ENCODE measurements around the gene AGAP1. TPM values are rescaled to one million over a fixed set of nuclear protein-coding genes. Genes with fewer than 3 reads are reported as not detected.

Gene AGAP1
- 10 to 100 TPM; 23.4 to 46.5 (median 29.3) TPM for total RNA-seq

DNA sequence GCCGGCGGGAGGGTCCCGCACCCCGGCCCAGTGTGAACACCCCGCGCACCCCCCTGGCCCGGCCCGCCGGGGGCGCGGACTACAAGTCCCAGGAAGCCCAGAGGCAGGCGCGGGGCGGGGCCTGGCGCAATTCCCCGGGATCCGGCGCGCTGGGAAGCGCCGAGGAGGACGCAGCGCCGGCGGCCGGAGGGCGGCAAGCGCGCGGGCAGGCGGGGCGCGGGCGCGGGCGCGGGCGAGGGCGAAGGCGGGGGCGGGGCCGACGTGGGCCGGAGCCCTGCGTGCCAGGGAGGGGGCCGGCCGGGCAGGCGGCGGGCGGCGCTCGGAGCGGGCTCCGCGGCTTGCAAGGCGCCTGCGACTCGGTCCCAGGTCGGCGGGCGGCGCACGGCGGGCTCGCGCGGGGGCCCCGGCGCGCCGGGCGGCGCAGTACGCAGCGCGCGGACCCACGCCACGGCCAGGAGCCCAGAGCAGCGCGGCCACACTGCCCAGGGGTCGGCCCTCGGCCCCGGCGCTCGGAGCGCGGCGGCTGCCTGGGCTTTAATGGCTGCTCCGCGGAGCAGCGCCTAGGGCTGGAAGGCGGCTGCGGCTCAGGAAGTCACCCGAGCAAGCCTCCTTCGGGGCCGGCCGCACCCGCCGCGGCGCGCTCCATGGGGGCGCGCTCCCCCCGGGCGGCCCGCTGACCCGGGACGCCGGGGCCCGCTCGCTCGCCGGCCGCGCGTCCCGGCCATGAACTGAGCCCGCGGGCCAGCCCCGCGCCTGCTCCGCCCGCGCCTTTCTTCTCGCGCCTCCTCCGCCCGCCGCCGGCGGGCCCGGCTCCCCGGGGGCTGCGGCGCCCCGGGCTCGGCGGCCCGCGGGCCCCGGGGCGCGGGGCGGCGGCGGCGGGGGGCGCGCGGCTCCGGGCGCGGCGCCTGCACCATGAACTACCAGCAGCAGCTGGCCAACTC lies at the start of gene AGAP1:
AGAP1 (plus strand) TSS at position 269 of the 941 bp plus-strand sequence.
- 0% methylated on average over 17 to 35 of the region's 156 CpGs for WGBS, 2 donors
- no peak for TF ChIP-seq CTCF (IDR thresholded peaks at IDR 0.05)
- TF ChIP-seq POLR2A (IDR thresholded peaks at IDR 0.05), result peak in 1 of 2 donors; percentile 65
- Histone ChIP-seq H3K27ac (peak within 1 kb of the TSS; percentile 38 to 84 (median 70)), H3K4me3 (replicated peaks in 1 of 3) (peak within 1 kb of the TSS; percentile 38 to 64 (median 55)), H3K27me3 (no peaks in the 10 kb centered on the region), H3K4me1 (peaks cover 16 to 19% of the 10 kb centered on the region in 2 donors), H3K9me3 (no peaks in the 10 kb centered on the region), H3K36me3 (no peaks in the 10 kb centered on the region)
- intact Hi-C loops (cut with DNase I), result no loop called here
- peak; percentile 91 to 92 for DNase-seq

- intact Hi-C loops (cut with DNase I), result no loop called here
- no peaks in the 10 kb centered on the region for H3K4me1 ChIP-seq
- H3K4me3 ChIP-seq (replicated peaks in 1 of 3), result no peak overlapping the region
- no peak overlapping the region for H3K27ac ChIP-seq
- TF ChIP-seq CTCF (IDR thresholded peaks at IDR 0.05), result no peak
- TF ChIP-seq POLR2A (IDR thresholded peaks at IDR 0.05), result no peak
- H3K27me3 ChIP-seq, result no peaks in the 10 kb centered on the region
- 89 to 96% methylated on average over 7 of the region's 7 CpGs for WGBS, 2 donors
- no peaks in the 10 kb centered on the region for H3K9me3 ChIP-seq
- DNase-seq, result no peak
- no peaks in the 10 kb centered on the region for H3K36me3 ChIP-seq
These were observed 49.7 kb upstream of the AGAP1 start for GRCh38 chr2:235444101-235444597.

- H3K4me3 ChIP-seq (replicated peaks in 1 of 3), result no peak overlapping the region
- no peaks in the 10 kb centered on the region for H3K36me3 ChIP-seq
- TF ChIP-seq CTCF (IDR thresholded peaks at IDR 0.05), result no peak
- TF ChIP-seq POLR2A (IDR thresholded peaks at IDR 0.05), result no peak
- no peak overlapping the region for H3K27ac ChIP-seq
- no peaks in the 10 kb centered on the region for H3K27me3 ChIP-seq
- no peak for DNase-seq
- 70 to 75% methylated on average over 5 to 6 of the region's 6 CpGs for WGBS, 2 donors
- intact Hi-C loops (cut with DNase I), result no loop called here
- no peaks in the 10 kb centered on the region for H3K4me1 ChIP-seq
- no peaks in the 10 kb centered on the region for H3K9me3 ChIP-seq
These were observed 48.7 kb upstream of the AGAP1 start for GRCh38 chr2:235445116-235445515.

DNA sequence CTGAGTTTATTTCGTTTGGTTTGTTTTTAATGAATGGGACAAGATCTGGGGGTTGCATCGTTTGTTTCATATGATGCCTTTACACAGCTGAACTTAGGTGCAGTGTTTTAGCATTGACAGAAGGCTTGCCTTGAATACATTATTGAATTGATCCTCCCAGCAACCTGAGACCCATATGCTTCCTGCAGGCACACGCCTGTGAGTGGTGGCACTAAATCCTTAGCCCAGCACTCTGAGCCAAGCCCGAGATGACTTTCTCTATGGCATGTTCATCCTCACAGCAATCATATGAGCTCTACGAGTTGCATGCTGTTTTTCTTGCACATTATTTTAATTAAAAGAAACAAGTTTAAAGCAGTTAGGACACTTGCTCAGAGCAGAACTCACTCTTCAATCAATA lies 47.8 kb upstream of the AGAP1 start:
- 85 to 89% methylated on average over 5 of the region's 5 CpGs for WGBS, 2 donors
- no peaks in the 10 kb centered on the region for H3K36me3 ChIP-seq
- no peak for TF ChIP-seq CTCF (IDR thresholded peaks at IDR 0.05)
- TF ChIP-seq POLR2A (IDR thresholded peaks at IDR 0.05), result no peak
- no peaks in the 10 kb centered on the region for H3K27me3 ChIP-seq
- no peak overlapping the region for H3K27ac ChIP-seq
- intact Hi-C loops (cut with DNase I), result no loop called here
- no peak for DNase-seq
- no peaks in the 10 kb centered on the region for H3K4me1 ChIP-seq
- no peaks in the 10 kb centered on the region for H3K9me3 ChIP-seq
- no peak overlapping the region for H3K4me3 ChIP-seq (replicated peaks in 1 of 3)

DNA sequence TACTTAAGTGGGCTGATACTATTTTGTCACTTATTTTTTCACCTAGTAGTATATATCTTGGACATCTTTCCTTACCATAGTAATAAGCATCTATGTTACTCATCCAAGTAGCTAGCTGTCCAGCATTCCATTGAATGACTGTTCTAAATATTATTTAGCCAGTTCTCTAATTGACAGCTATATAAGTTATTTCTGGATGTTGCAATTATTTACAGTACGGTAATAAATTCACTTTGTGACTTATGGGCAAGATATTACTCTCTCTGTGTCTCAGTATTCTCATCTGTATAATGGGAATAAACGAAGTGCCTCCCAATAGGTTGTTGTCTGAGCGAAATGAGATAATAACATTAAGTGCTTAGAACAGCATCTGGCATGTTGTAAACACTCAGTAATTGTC lies 46.6 kb upstream of the AGAP1 start:
- DNase-seq, result no peak
- Histone ChIP-seq H3K9me3 (no peaks in the 10 kb centered on the region), H3K27ac (no peak overlapping the region), H3K36me3 (no peaks in the 10 kb centered on the region), H3K27me3 (no peaks in the 10 kb centered on the region), H3K4me3 (replicated peaks in 1 of 3) (no peak overlapping the region), H3K4me1 (no peaks in the 10 kb centered on the region)
- WGBS, 2 donors, result 96% methylated on average over 3 of the region's 3 CpGs
- intact Hi-C loops (cut with DNase I), result no loop called here
- no peak for TF ChIP-seq CTCF (IDR thresholded peaks at IDR 0.05)
- no peak for TF ChIP-seq POLR2A (IDR thresholded peaks at IDR 0.05)

Measured in thyroid gland (tissue), 4 donors.